ENCODE measurements around the gene DAPK1.

GRCh38 chr9:87478226-87478992 lies 19.3 kb upstream of the DAPK1 start:
- TF ChIP-seq CSDC2 (CRISPR knock-in tag; IDR thresholded peaks at IDR 0.05): no peak
- TF ChIP-seq OSR1 (CRISPR knock-in tag; IDR thresholded peaks at IDR 0.05): no peak
- TF ChIP-seq GLIS3 (CRISPR knock-in tag; IDR thresholded peaks at IDR 0.05): no peak
- no peak for TF ChIP-seq BACH2 (CRISPR knock-in tag; IDR thresholded peaks at IDR 0.05; ENCODE audit: borderline replicate concordance)
- no peak for TF ChIP-seq PATZ1 (CRISPR knock-in tag; IDR thresholded peaks at IDR 0.05; ENCODE audit: borderline replicate concordance)
- no peak for TF ChIP-seq TCF4 (CRISPR knock-in tag; IDR thresholded peaks at IDR 0.05; ENCODE audit: borderline replicate concordance)
- no peak for TF ChIP-seq TOX (CRISPR knock-in tag; IDR thresholded peaks at IDR 0.05; ENCODE audit: borderline replicate concordance)
- TF ChIP-seq RARB (CRISPR knock-in tag; IDR thresholded peaks at IDR 0.05): no peak
- TF ChIP-seq ZNF565 (CRISPR knock-in tag; conservative IDR thresholded peaks at IDR 0.05; ENCODE audit: low read depth): no peak
- TF ChIP-seq ZFP30 (CRISPR knock-in tag; IDR thresholded peaks at IDR 0.05): no peak
- TF ChIP-seq CSRNP3 (CRISPR knock-in tag; IDR thresholded peaks at IDR 0.05): no peak
- no peak for TF ChIP-seq ARNTL (CRISPR knock-in tag; IDR thresholded peaks at IDR 0.05; ENCODE audit: borderline replicate concordance, low read depth)
- TF ChIP-seq POU6F1 (CRISPR knock-in tag; IDR thresholded peaks at IDR 0.05; ENCODE audit: borderline replicate concordance, low read depth): no peak
- no peak for TF ChIP-seq CREB5 (CRISPR knock-in tag; IDR thresholded peaks at IDR 0.05; ENCODE audit: low read depth)

All from SK-N-SH treated with all-trans-retinoic acid at 6 μM for 48 hours (cell line).